ENCODE data around the gene FER. TPM values are rescaled to one million over a fixed set of nuclear protein-coding genes. Genes with fewer than 3 reads are reported as not detected.

The FER gene
- total and polyA plus RNA-seq, 9 donors: 6.3 to 26.9 (median 9.7) TPM

DNA sequence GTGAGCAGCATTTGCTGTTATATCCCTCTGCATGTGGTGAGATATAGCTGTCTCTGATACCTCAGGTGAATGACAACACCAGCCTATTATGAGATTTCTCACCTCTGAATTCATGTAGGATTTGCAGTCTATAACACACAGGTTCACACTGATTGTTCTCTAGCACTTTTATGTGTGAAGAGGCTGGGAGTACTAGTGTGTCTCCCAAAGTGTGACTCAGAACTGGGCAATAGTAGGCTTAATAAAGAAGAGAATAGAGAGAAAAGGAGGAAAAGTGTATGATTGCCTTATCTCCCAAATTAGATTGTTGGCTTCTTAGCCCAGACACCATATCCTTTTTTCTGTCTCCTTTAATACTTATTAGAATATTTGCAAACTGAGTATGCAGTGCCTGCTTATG is 430.1 kb downstream of the FER start:
- Histone ChIP-seq H3K9me3 (replicated peaks; ENCODE audit: control insufficient read depth, low read depth, low read length) (no peaks in the 10 kb centered on the region), H3K27me3 (ENCODE audit: control insufficient read depth, insufficient read depth, low read length) (no peaks in the 10 kb centered on the region), H3K27ac (ENCODE audit: low read length) (peak overlapping the region; percentile 17), H3K4me3 (ENCODE audit: low read length) (no peak overlapping the region), H3K36me3 (ENCODE audit: control insufficient read depth, insufficient read depth, low read length) (no peaks in the 10 kb centered on the region), H3K4me1 (ENCODE audit: control insufficient read depth, insufficient read depth, low read length) (no peaks in the 10 kb centered on the region)
- peak; percentile 45 for DNase-seq

DNA sequence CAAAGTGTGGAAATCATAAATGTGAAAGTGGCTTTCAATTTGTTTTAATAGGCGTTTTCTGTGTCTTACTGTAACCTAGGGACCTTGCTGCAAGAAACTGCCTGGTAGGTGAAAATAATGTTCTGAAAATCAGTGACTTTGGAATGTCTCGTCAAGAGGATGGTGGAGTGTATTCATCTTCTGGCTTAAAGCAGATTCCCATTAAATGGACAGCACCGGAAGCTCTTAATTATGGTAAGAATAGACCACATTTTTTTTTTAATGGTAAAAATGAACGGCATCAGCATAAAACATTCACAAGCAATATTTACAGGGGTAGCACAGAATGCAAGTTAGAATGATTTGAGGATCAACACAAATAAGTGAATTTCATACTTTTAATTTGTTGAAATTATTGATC is 433.0 kb downstream of the FER start:
- Histone ChIP-seq H3K4me1 (ENCODE audit: control insufficient read depth, insufficient read depth, low read length) (no peaks in the 10 kb centered on the region), H3K4me3 (ENCODE audit: low read length) (no peak overlapping the region), H3K27ac (ENCODE audit: low read length) (no peak overlapping the region), H3K9me3 (replicated peaks; ENCODE audit: control insufficient read depth, low read depth, low read length) (no peaks in the 10 kb centered on the region), H3K36me3 (ENCODE audit: control insufficient read depth, insufficient read depth, low read length) (no peaks in the 10 kb centered on the region), H3K27me3 (ENCODE audit: control insufficient read depth, insufficient read depth, low read length) (no peaks in the 10 kb centered on the region)
- no peak for DNase-seq
- WGBS (ENCODE audit: insufficient coverage): 100% methylated on average over 1 of the region's 4 CpGs

DNA sequence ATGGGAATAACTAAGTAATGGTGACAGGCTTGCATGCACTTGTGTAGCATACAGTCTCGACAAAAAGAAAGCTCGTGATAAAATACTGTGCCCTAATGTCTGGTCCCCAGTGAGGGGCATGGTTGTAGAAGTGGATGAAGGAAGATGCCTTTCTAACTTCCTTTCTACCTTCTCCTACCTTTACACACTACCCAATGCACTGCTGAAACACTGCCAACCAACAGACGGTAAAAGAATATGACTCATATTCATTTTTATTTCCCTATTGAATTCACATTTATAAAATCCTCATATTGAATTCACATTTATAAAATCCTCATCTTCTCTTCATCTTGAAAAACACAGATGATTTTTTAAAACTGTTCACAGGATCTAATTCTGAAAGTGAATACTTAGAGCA is 439.1 kb downstream of the FER start:
- no peak overlapping the region for H3K4me3 ChIP-seq (ENCODE audit: low read length)
- H3K9me3 ChIP-seq (replicated peaks; ENCODE audit: control insufficient read depth, low read depth, low read length): no peaks in the 10 kb centered on the region
- WGBS (ENCODE audit: insufficient coverage): no CpG with 5 or more reads among the region's 3 CpGs
- no peak overlapping the region for H3K27ac ChIP-seq (ENCODE audit: low read length)
- H3K27me3 ChIP-seq (ENCODE audit: control insufficient read depth, insufficient read depth, low read length): no peaks in the 10 kb centered on the region
- DNase-seq: peak; percentile 43
- peaks cover 5% of the 10 kb centered on the region for H3K36me3 ChIP-seq (ENCODE audit: control insufficient read depth, insufficient read depth, low read length)
- no peaks in the 10 kb centered on the region for H3K4me1 ChIP-seq (ENCODE audit: control insufficient read depth, insufficient read depth, low read length)

DNA sequence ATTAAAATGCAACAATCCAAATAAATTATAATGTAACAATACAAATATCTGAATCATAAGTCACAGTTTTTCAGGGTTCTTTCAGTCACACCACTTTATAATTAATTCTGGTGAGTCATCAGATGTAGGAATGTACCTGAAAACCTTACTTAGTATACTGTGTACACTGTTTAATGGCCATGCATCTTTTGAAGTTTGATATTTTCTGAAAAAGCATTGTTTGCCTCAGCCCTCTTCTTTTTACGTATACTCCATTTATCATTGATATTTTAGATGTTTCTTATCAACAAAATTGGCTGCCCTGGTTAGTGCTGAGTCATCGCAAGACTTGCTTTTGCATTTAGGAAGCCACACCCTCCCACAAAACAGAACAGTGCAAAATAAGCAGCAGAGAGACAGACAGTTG is 443.5 kb downstream of the FER start:
- no peaks in the 10 kb centered on the region for H3K27me3 ChIP-seq (ENCODE audit: control insufficient read depth, insufficient read depth, low read length)
- no peak overlapping the region for H3K27ac ChIP-seq (ENCODE audit: low read length)
- H3K4me3 ChIP-seq (ENCODE audit: low read length): no peak overlapping the region
- peaks cover 5% of the 10 kb centered on the region for H3K36me3 ChIP-seq (ENCODE audit: control insufficient read depth, insufficient read depth, low read length)
- DNase-seq: peak; percentile 48
- H3K9me3 ChIP-seq (replicated peaks; ENCODE audit: control insufficient read depth, low read depth, low read length): no peaks in the 10 kb centered on the region
- no peaks in the 10 kb centered on the region for H3K4me1 ChIP-seq (ENCODE audit: control insufficient read depth, insufficient read depth, low read length)
- WGBS (ENCODE audit: insufficient coverage): no CpG with 5 or more reads among the region's 2 CpGs

DNA sequence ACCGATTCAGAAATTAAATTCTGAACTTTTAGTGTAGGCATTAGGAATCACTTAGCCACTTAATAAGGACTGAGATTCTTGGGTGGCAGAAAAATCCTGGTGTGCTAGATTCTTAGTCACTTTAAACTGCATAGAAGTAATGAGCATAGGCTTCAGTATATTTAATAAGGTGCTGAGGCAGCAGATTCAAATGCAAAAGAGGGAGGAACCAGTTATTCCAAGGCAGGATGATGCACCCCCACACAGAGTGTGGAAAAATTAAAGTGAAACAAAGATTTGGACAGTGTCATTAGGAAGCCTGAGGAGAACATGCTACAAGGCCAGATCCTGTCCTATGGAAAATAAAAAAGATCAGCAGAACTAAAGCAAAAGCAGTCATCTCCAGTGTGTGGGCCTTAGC is 444.3 kb downstream of the FER start:
- peaks cover 5% of the 10 kb centered on the region for H3K36me3 ChIP-seq (ENCODE audit: control insufficient read depth, insufficient read depth, low read length)
- no peak overlapping the region for H3K27ac ChIP-seq (ENCODE audit: low read length)
- DNase-seq: no peak
- no peaks in the 10 kb centered on the region for H3K4me1 ChIP-seq (ENCODE audit: control insufficient read depth, insufficient read depth, low read length)
- no peaks in the 10 kb centered on the region for H3K9me3 ChIP-seq (replicated peaks; ENCODE audit: control insufficient read depth, low read depth, low read length)
- no CpG with 5 or more reads among the region's 1 CpG for WGBS (ENCODE audit: insufficient coverage)
- no peak overlapping the region for H3K4me3 ChIP-seq (ENCODE audit: low read length)
- H3K27me3 ChIP-seq (ENCODE audit: control insufficient read depth, insufficient read depth, low read length): no peaks in the 10 kb centered on the region

DNA sequence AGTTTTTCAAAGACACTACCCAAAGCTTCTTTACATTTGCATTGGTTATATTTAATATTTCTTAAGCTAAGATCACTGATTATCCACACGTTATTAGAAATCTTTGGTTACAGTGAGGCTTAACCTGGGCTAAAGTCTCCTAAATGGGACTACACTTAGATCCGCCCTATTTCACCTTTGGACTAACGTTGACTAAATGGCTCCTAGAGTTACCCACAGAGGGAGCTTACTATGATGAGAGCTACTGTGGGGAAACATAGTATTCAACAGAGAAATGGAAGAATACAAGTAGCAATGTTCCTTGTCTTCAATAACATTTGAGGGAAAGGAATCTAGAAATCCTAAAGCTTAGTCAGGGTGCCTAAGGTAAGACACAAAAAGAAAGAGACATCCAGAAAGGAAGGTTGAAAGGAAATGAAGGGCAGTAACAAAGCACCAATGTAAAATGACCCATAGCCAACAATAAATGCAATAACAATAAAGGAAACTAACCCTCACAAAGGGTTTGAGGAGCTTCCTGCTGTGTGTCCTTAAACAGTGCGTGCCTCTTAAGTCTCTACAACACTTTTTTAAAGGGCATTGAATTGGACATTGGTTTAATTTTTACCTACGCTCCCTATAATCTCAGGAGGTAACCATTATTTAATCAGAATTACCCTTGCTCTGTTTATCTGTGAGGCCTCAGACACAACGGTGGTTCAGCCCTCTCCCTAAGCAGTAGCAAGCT is 445.0 kb downstream of the FER start:
- Histone ChIP-seq H3K27ac (ENCODE audit: low read length) (no peak overlapping the region), H3K36me3 (ENCODE audit: control insufficient read depth, insufficient read depth, low read length) (peaks cover 4% of the 10 kb centered on the region), H3K9me3 (replicated peaks; ENCODE audit: control insufficient read depth, low read depth, low read length) (no peaks in the 10 kb centered on the region), H3K27me3 (ENCODE audit: control insufficient read depth, insufficient read depth, low read length) (no peaks in the 10 kb centered on the region), H3K4me3 (ENCODE audit: low read length) (no peak overlapping the region), H3K4me1 (ENCODE audit: control insufficient read depth, insufficient read depth, low read length) (no peaks in the 10 kb centered on the region)
- no peak for DNase-seq
- WGBS (ENCODE audit: insufficient coverage): no CpG with 5 or more reads among the region's 6 CpGs

DNA sequence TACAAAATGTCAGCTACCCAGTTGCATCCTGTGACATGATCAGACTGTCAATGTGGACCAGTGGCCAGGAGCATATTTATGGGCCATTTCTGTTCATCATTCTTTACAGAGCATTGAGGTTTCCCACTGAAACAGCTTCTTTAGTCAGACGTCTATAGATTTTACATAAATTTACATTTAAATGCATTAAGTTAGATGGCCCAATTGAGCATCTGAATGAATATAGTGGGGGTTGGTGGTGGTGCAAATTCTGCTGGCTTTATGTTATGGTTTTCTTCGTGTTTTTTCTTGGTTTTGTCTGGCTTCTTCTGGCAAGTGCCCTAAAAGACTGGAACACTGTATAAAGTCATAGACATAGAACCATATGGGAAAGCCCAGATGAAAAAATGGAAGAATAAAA is 448.0 kb downstream of the FER start:
- H3K27ac ChIP-seq (ENCODE audit: low read length): no peak overlapping the region
- WGBS (ENCODE audit: insufficient coverage): no CpG with 5 or more reads among the region's 2 CpGs
- H3K36me3 ChIP-seq (ENCODE audit: control insufficient read depth, insufficient read depth, low read length): no peaks in the 10 kb centered on the region
- DNase-seq: no peak
- no peak overlapping the region for H3K4me3 ChIP-seq (ENCODE audit: low read length)
- H3K9me3 ChIP-seq (replicated peaks; ENCODE audit: control insufficient read depth, low read depth, low read length): no peaks in the 10 kb centered on the region
- H3K27me3 ChIP-seq (ENCODE audit: control insufficient read depth, insufficient read depth, low read length): no peaks in the 10 kb centered on the region
- no peaks in the 10 kb centered on the region for H3K4me1 ChIP-seq (ENCODE audit: control insufficient read depth, insufficient read depth, low read length)

DNA sequence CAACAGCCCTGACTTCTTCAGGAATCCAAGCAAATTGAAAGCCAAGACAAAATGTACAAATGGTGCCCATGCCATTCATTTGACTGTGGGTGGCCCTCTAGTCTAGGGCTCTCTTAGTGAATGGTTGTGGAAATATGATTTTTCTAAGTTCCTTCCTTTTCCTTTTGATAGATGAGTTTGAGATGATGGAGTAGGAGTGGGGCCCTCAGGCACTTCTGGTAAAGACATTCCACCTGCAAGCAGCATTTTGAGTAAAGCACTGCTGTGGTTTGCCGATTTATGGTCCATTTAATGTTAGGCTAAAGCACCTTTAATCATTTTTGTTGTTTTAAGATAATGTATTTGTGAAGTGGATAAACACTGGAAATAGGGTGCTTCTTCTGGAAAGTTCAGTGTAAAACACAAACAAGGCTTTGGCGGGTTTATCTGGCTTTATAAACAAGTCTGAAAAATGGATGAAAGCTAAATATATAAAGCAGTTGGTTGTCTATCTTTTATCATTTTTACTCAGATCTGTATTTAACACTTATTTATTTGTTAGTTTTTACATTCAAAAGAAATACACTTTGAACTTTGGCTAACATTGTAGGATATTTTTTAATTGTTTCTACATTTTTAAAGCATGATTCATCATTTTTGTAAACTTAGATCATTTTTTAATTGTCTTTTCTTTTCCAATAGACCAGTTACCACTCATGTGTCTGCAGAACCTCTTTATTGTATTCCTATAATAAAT is 448.6 kb downstream of the FER start:
- no CpG with 5 or more reads among the region's 2 CpGs for WGBS (ENCODE audit: insufficient coverage)
- Histone ChIP-seq H3K4me3 (ENCODE audit: low read length) (no peak overlapping the region), H3K4me1 (ENCODE audit: control insufficient read depth, insufficient read depth, low read length) (no peaks in the 10 kb centered on the region), H3K27me3 (ENCODE audit: control insufficient read depth, insufficient read depth, low read length) (no peaks in the 10 kb centered on the region), H3K9me3 (replicated peaks; ENCODE audit: control insufficient read depth, low read depth, low read length) (no peaks in the 10 kb centered on the region), H3K27ac (ENCODE audit: low read length) (no peak overlapping the region), H3K36me3 (ENCODE audit: control insufficient read depth, insufficient read depth, low read length) (no peaks in the 10 kb centered on the region)
- DNase-seq: no peak

DNA sequence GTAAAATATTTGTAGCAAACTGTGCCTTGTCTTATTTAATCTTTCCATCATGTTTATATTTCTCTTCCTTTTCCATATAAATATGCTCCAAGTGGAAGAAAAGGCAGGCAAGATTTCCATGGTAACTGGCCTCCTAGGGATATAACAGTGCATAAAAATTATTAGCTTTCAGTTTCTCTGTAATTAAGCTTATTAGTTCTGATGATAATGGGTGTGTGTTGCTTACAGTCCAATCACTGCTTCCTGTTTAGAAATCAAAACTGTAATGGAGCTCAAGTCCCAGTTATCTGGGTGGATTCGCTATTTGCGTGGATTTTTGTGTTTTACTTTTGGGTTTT is 449.1 kb downstream of the FER start:
- no peak overlapping the region for H3K27ac ChIP-seq (ENCODE audit: low read length)
- no peaks in the 10 kb centered on the region for H3K36me3 ChIP-seq (ENCODE audit: control insufficient read depth, insufficient read depth, low read length)
- no peaks in the 10 kb centered on the region for H3K4me1 ChIP-seq (ENCODE audit: control insufficient read depth, insufficient read depth, low read length)
- peak; percentile 50 for DNase-seq
- H3K4me3 ChIP-seq (ENCODE audit: low read length): no peak overlapping the region
- WGBS (ENCODE audit: insufficient coverage): no CpG with 5 or more reads among the region's 2 CpGs
- no peaks in the 10 kb centered on the region for H3K9me3 ChIP-seq (replicated peaks; ENCODE audit: control insufficient read depth, low read depth, low read length)
- H3K27me3 ChIP-seq (ENCODE audit: control insufficient read depth, insufficient read depth, low read length): no peaks in the 10 kb centered on the region

DNA sequence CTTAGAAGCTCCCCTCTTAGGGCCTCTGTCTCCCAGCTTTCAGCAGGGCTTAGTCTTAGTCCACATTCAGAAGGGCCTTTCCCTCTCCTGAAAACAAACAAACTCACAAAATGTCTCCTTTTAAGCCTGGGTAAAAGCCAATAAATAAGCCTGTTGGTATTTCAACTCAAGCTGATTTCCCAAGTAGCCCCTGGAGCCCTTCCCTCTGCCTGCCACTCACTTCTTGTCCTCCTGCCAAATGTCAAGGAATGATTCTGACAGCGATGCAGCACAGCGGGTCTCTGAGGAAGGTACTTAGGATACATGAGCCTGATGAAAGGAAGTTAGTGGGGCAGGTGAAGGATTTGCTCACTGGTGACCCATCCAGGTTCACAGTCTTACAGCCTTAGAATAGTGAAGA is 451.6 kb downstream of the FER start:
- Histone ChIP-seq H3K36me3 (ENCODE audit: control insufficient read depth, insufficient read depth, low read length) (no peaks in the 10 kb centered on the region), H3K4me3 (ENCODE audit: low read length) (no peak overlapping the region), H3K4me1 (ENCODE audit: control insufficient read depth, insufficient read depth, low read length) (no peaks in the 10 kb centered on the region), H3K27me3 (ENCODE audit: control insufficient read depth, insufficient read depth, low read length) (no peaks in the 10 kb centered on the region), H3K9me3 (replicated peaks; ENCODE audit: control insufficient read depth, low read depth, low read length) (no peaks in the 10 kb centered on the region), H3K27ac (ENCODE audit: low read length) (no peak overlapping the region)
- no CpG with 5 or more reads among the region's 2 CpGs for WGBS (ENCODE audit: insufficient coverage)
- no peak for DNase-seq

Data from muscle of leg (tissue), 11 donors.